ENCODE results near the gene SYT15.
"Not testable (repeated sequence)": the region's sequence is repeated elsewhere in the genome, so short reads cannot be mapped to it uniquely, and the experiment has no call there.

Gene SYT15

GRCh38 chr10:46565591-46566332, 13.2 kb upstream of the SYT15 start:
- not testable (repeated sequence) for H3K4me3 ChIP-seq (replicated peaks; ENCODE audit: insufficient read depth, low read length); H3K27ac ChIP-seq (replicated peaks); H3K27me3 ChIP-seq (ENCODE audit: insufficient read depth, poor library complexity, severe bottlenecking)
- peak in 1 of 2 experiments; percentile 69 for DNase-seq (ENCODE audit: low read depth in 1 of 2, low spot score in 1 of 2)
- peak; percentile 53 for TF ChIP-seq CTCF (IDR thresholded peaks at IDR 0.05; ENCODE audit: insufficient read depth, low read length)

- not testable (repeated sequence) for DNase-seq (ENCODE audit: low read depth in 1 of 2, low spot score in 1 of 2)
Measured at GRCh38 chr10:46567151-46567550, 11.8 kb upstream of the SYT15 start.

GRCh38 chr10:46570655-46571054, 8.3 kb upstream of the SYT15 start:
- H3K27me3 ChIP-seq (ENCODE audit: insufficient read depth, poor library complexity, severe bottlenecking); H3K4me3 ChIP-seq (replicated peaks; ENCODE audit: insufficient read depth, low read length); H3K27ac ChIP-seq (replicated peaks): not testable (repeated sequence)

More at GRCh38 chr10:46567151-46567550, 11.8 kb upstream of the SYT15 start:
- not testable (repeated sequence) for H3K4me3 ChIP-seq (replicated peaks; ENCODE audit: insufficient read depth, low read length); H3K27ac ChIP-seq (replicated peaks); H3K27me3 ChIP-seq (ENCODE audit: insufficient read depth, poor library complexity, severe bottlenecking)

GRCh38 chr10:46572765-46573164, 6.2 kb upstream of the SYT15 start:
- H3K4me3 ChIP-seq (replicated peaks; ENCODE audit: insufficient read depth, low read length); H3K27me3 ChIP-seq (ENCODE audit: insufficient read depth, poor library complexity, severe bottlenecking); H3K27ac ChIP-seq (replicated peaks); DNase-seq (ENCODE audit: low read depth in 1 of 2, low spot score in 1 of 2): not testable (repeated sequence)

More at GRCh38 chr10:46570655-46571054, 8.3 kb upstream of the SYT15 start:
- DNase-seq (ENCODE audit: low read depth in 1 of 2, low spot score in 1 of 2) = not testable (repeated sequence)

- H3K4me3 ChIP-seq (replicated peaks; ENCODE audit: insufficient read depth, low read length); DNase-seq (ENCODE audit: low read depth in 1 of 2, low spot score in 1 of 2): not testable (repeated sequence)
Measured at GRCh38 chr10:46573314-46573713, 5.6 kb upstream of the SYT15 start.

GRCh38 chr10:46573884-46574283, 5.0 kb upstream of the SYT15 start:
- H3K4me3 ChIP-seq (replicated peaks; ENCODE audit: insufficient read depth, low read length); H3K27ac ChIP-seq (replicated peaks); H3K27me3 ChIP-seq (ENCODE audit: insufficient read depth, poor library complexity, severe bottlenecking); DNase-seq (ENCODE audit: low read depth in 1 of 2, low spot score in 1 of 2): not testable (repeated sequence)

More at GRCh38 chr10:46573314-46573713, 5.6 kb upstream of the SYT15 start:
- H3K27ac ChIP-seq (replicated peaks); H3K27me3 ChIP-seq (ENCODE audit: insufficient read depth, poor library complexity, severe bottlenecking): not testable (repeated sequence)

- not testable (repeated sequence) for H3K4me3 ChIP-seq (replicated peaks; ENCODE audit: insufficient read depth, low read length); H3K27ac ChIP-seq (replicated peaks); H3K27me3 ChIP-seq (ENCODE audit: insufficient read depth, poor library complexity, severe bottlenecking); DNase-seq (ENCODE audit: low read depth in 1 of 2, low spot score in 1 of 2)
Measured at GRCh38 chr10:46577624-46578473, 1.1 kb upstream of the SYT15 start.

- H3K27me3 ChIP-seq (ENCODE audit: insufficient read depth, poor library complexity, severe bottlenecking); H3K4me3 ChIP-seq (replicated peaks; ENCODE audit: insufficient read depth, low read length); DNase-seq (ENCODE audit: low read depth in 1 of 2, low spot score in 1 of 2); H3K27ac ChIP-seq (replicated peaks): not testable (repeated sequence)
Measured at GRCh38 chr10:46579378-46579777, 450 bp downstream of the SYT15 start.

- not testable (repeated sequence) for DNase-seq (ENCODE audit: low read depth in 1 of 2, low spot score in 1 of 2); H3K4me3 ChIP-seq (replicated peaks; ENCODE audit: insufficient read depth, low read length); H3K27ac ChIP-seq (replicated peaks); H3K27me3 ChIP-seq (ENCODE audit: insufficient read depth, poor library complexity, severe bottlenecking)
Measured at GRCh38 chr10:46581997-46582396, 3.1 kb downstream of the SYT15 start.

- not testable (repeated sequence) for DNase-seq (ENCODE audit: low read depth in 1 of 2, low spot score in 1 of 2); H3K27me3 ChIP-seq (ENCODE audit: insufficient read depth, poor library complexity, severe bottlenecking); H3K27ac ChIP-seq (replicated peaks); H3K4me3 ChIP-seq (replicated peaks; ENCODE audit: insufficient read depth, low read length)
Measured at GRCh38 chr10:46582568-46582967, 3.6 kb downstream of the SYT15 start.

GRCh38 chr10:46584196-46584595, 5.3 kb downstream of the SYT15 start:
- not testable (repeated sequence) for H3K27ac ChIP-seq (replicated peaks); H3K27me3 ChIP-seq (ENCODE audit: insufficient read depth, poor library complexity, severe bottlenecking); DNase-seq (ENCODE audit: low read depth in 1 of 2, low spot score in 1 of 2); H3K4me3 ChIP-seq (replicated peaks; ENCODE audit: insufficient read depth, low read length)

- not testable (repeated sequence) for H3K27me3 ChIP-seq (ENCODE audit: insufficient read depth, poor library complexity, severe bottlenecking); DNase-seq (ENCODE audit: low read depth in 1 of 2, low spot score in 1 of 2); H3K27ac ChIP-seq (replicated peaks)
Measured at GRCh38 chr10:46585246-46585645, 6.3 kb downstream of the SYT15 start.

GRCh38 chr10:46587546-46587945, 8.6 kb downstream of the SYT15 start:
- not testable (repeated sequence) for H3K27me3 ChIP-seq (ENCODE audit: insufficient read depth, poor library complexity, severe bottlenecking); H3K4me3 ChIP-seq (replicated peaks; ENCODE audit: insufficient read depth, low read length); H3K27ac ChIP-seq (replicated peaks); DNase-seq (ENCODE audit: low read depth in 1 of 2, low spot score in 1 of 2)

More at GRCh38 chr10:46585246-46585645, 6.3 kb downstream of the SYT15 start:
- H3K4me3 ChIP-seq (replicated peaks; ENCODE audit: insufficient read depth, low read length) = not testable (repeated sequence)

GRCh38 chr10:46588221-46588620, 9.3 kb downstream of the SYT15 start:
- not testable (repeated sequence) for H3K4me3 ChIP-seq (replicated peaks; ENCODE audit: insufficient read depth, low read length); DNase-seq (ENCODE audit: low read depth in 1 of 2, low spot score in 1 of 2); H3K27me3 ChIP-seq (ENCODE audit: insufficient read depth, poor library complexity, severe bottlenecking); H3K27ac ChIP-seq (replicated peaks)

Data from HL-60 (cell line).